Loucy (cell line): ENCODE measurements around the gene SOWAHA.
A peak's percentile ranks its signal among the peaks of the same experiment; 100 is the strongest.

Experiments
- H2AFZ ChIP-seq: fragments of 200-600 bp; sonication (generic); 2 replicates; pipeline ENCODE4 v1.6.0; 2016; ENCODE audit warnings: antibody characterized with exemption, mild to moderate bottlenecking, low read length, moderate library complexity
- H3F3A ChIP-seq: fragments of 200-600 bp; 2 replicates; pipeline ENCODE4 v1.6.0; 2016; ENCODE audit warnings: antibody characterized with exemption, low read depth, mild to moderate bottlenecking
- H3K27me3 ChIP-seq: fragments of 200-600 bp; sonication (generic); 2 replicates; pipeline ENCODE4 v1.6.1; 2014; ENCODE audit warnings: low read length, mild to moderate bottlenecking; ENCODE audit not compliant: insufficient read depth, poor library complexity, severe bottlenecking
- H3K36me3 ChIP-seq: fragments of 200-600 bp; sonication (generic); 2 replicates; pipeline ENCODE4 v1.6.1; 2016; ENCODE audit warnings: low read length; ENCODE audit not compliant: insufficient read depth
- H3K4me1 ChIP-seq: fragments of 200-600 bp; sonication (generic); 2 replicates; pipeline ENCODE4 v1.5.1; 2014; ENCODE audit warnings: low read length, mild to moderate bottlenecking; ENCODE audit not compliant: insufficient read depth, poor library complexity, severe bottlenecking
- H3K4me2 ChIP-seq: fragments of 200-600 bp; sonication (generic); 2 replicates; pipeline ENCODE4 v1.6.0; 2014; ENCODE audit warnings: antibody characterized with exemption, low read length, low read depth, mild to moderate bottlenecking; ENCODE audit not compliant: poor library complexity, severe bottlenecking
- H3K4me3 ChIP-seq: fragments of 200-600 bp; sonication (generic); 2 replicates; pipeline ENCODE4 v1.5.1; 2014; ENCODE audit warnings: low read length, mild to moderate bottlenecking, mixed read lengths; ENCODE audit not compliant: poor library complexity, severe bottlenecking
- H3K79me2 ChIP-seq: fragments of 200-600 bp; sonication (generic); 2 replicates; pipeline ENCODE4 v1.6.1; 2014; ENCODE audit warnings: low read length; ENCODE audit not compliant: insufficient read depth
- H3K9ac ChIP-seq: fragments of 200-600 bp; sonication (generic); 2 replicates; pipeline ENCODE4 v1.6.0; 2014; ENCODE audit warnings: mild to moderate bottlenecking, low read depth, low read length, moderate library complexity; ENCODE audit not compliant: poor library complexity, severe bottlenecking
- H3K9me2 ChIP-seq: fragments of 200-600 bp; sonication (generic); replicated peaks from 2 replicates; pipeline ENCODE4 v1.6.1; 2016; ENCODE audit warnings: low read depth, low read length, mixed read lengths
- H3K9me3 ChIP-seq: fragments of 200-600 bp; sonication (generic); 2 replicates; pipeline ENCODE4 v1.6.1; 2014; ENCODE audit warnings: mild to moderate bottlenecking, antibody characterized with exemption, low read length, low read depth; ENCODE audit not compliant: insufficient read depth
- H4K20me1 ChIP-seq: fragments of 200-600 bp; sonication (generic); 2 replicates; pipeline ENCODE4 v1.6.0; 2014; ENCODE audit warnings: antibody characterized with exemption, low read length, mild to moderate bottlenecking; ENCODE audit not compliant: insufficient read depth, poor library complexity, severe bottlenecking
- CTCF ChIP-seq: fragments of 200-600 bp; sonication (generic); conservative IDR thresholded peaks from 2 replicates; pipeline ENCODE4 v1.5.1; 2014; ENCODE audit warnings: mild to moderate bottlenecking, antibody characterized with exemption, low read length
- EZH2phosphoT487 ChIP-seq: fragments of 200-600 bp; IDR thresholded peaks from 2 replicates; pipeline ENCODE4 v1.6.1; 2018; ENCODE audit warnings: antibody characterized with exemption, mild to moderate bottlenecking, moderate library complexity, borderline replicate concordance

The SOWAHA gene

GRCh38 chr5:132859889-132860437, 46.9 kb downstream of the SOWAHA start:
- Histone ChIP-seq H3K79me2 (no peaks in the 10 kb centered on the region), H3K4me2 (no peak overlapping the region), H3K9me3 (no peaks in the 10 kb centered on the region), H3F3A (no peaks in the 10 kb centered on the region), H4K20me1 (no peaks in the 10 kb centered on the region), H3K4me3 (no peak overlapping the region), H3K36me3 (no peaks in the 10 kb centered on the region), H3K9me2 (no peaks in the 10 kb centered on the region), H3K9ac (no peak overlapping the region), H2AFZ (no peak overlapping the region), H3K4me1 (no peaks in the 10 kb centered on the region), H3K27me3 (no peaks in the 10 kb centered on the region)
- TF ChIP-seq EZH2phosphoT487 (no peak), CTCF (no peak)

GRCh38 chr5:132860742-132861141, 47.6 kb downstream of the SOWAHA start:
- H3K36me3 ChIP-seq, result no peaks in the 10 kb centered on the region
- TF ChIP-seq EZH2phosphoT487 (no peak), CTCF (no peak)
- H3K9me2 ChIP-seq, result no peaks in the 10 kb centered on the region
- H3K27me3 ChIP-seq, result no peaks in the 10 kb centered on the region
- 0 out of 2 replicates have a peak, but pooled peaks cover 1% of the 10 kb centered on the region for H3K79me2 ChIP-seq
- no peak overlapping the region for H3K4me2 ChIP-seq
- H3K4me3 ChIP-seq, result no peak overlapping the region
- H4K20me1 ChIP-seq, result no peaks in the 10 kb centered on the region
- H3K9ac ChIP-seq, result no peak overlapping the region
- no peaks in the 10 kb centered on the region for H3K4me1 ChIP-seq
- no peaks in the 10 kb centered on the region for H3K9me3 ChIP-seq
- no peaks in the 10 kb centered on the region for H3F3A ChIP-seq
- H2AFZ ChIP-seq, result no peak overlapping the region

GRCh38 chr5:132865668-132866341, 52.7 kb downstream of the SOWAHA start:
- Histone ChIP-seq H3K4me1 (peaks cover 5% of the 10 kb centered on the region), H3K9me2 (no peaks in the 10 kb centered on the region), H2AFZ (peak overlapping the region; percentile 84), H4K20me1 (peaks cover 11% of the 10 kb centered on the region), H3K79me2 (peaks cover 22% of the 10 kb centered on the region), H3K36me3 (peaks cover 7% of the 10 kb centered on the region; the same call in 1 of the 2 replicates), H3K27me3 (no peaks in the 10 kb centered on the region), H3K9ac (peak overlapping the region; percentile 84), H3K4me3 (peak overlapping the region; percentile 88), H3F3A (no peaks in the 10 kb centered on the region), H3K4me2 (peak overlapping the region; percentile 86), H3K9me3 (no peaks in the 10 kb centered on the region)
- TF ChIP-seq CTCF (no peak), EZH2phosphoT487 (no peak)
